Tongue (tissue), 2 donors: ENCODE measurements around the gene RIPOR1. TPM values are rescaled to one million over a fixed set of nuclear protein-coding genes. Genes with fewer than 3 reads are reported as not detected.

ENCODE experiments used
- small RNA-seq: library from RNA; depleted of rRNA; stranded (forward); fragments of <200 nt; gene quantifications from one replicate; pipeline ENCODE3, GENCODE V24; 2014; ENCODE audit warnings: low replicate concordance
- total RNA-seq: library from RNA; depleted of rRNA; stranded (reverse); fragments of >200 nt; gene quantifications from one replicate; pipeline ENCODE4 v1.2.3, GENCODE V29; 2014

Gene RIPOR1
- total RNA-seq, 1 donor from 2014 or later, result 50.5 TPM

Small RNA genes within 50 kb of the gene (small RNA-seq; reads per million reads assigned to genes)
- not detected for gene AC027682.3

Other genes starting within 250 kb of the RIPOR1 start
- gene PLEKHG4, start 249.3 kb upstream of the RIPOR1 start, total RNA-seq, result 21.0 TPM
- 0.10 TPM for gene KCTD19, start 202.1 kb upstream of the RIPOR1 start, total RNA-seq
- 0.41 TPM for gene LRRC36, start 202.0 kb upstream of the RIPOR1 start, total RNA-seq
- 135 TPM for gene TPPP3, start 135.3 kb upstream of the RIPOR1 start, total RNA-seq
- gene ZDHHC1, start 112.4 kb upstream of the RIPOR1 start, total RNA-seq, result 14.2 TPM
- 7.8 TPM for gene HSD11B2, start 97.7 kb upstream of the RIPOR1 start, total RNA-seq
- 90.3 TPM for gene ATP6V0D1, start 47.7 kb upstream of the RIPOR1 start, total RNA-seq
- gene AGRP, start 45.3 kb upstream of the RIPOR1 start, total RNA-seq, result not detected
- gene CTCF, start 33.7 kb downstream of the RIPOR1 start, total RNA-seq, result 40.0 TPM
- gene CARMIL2, start 116.3 kb downstream of the RIPOR1 start, total RNA-seq, result 2.3 TPM
- gene ACD, start 131.4 kb downstream of the RIPOR1 start, total RNA-seq, result 7.3 TPM
- gene PARD6A, start 132.1 kb downstream of the RIPOR1 start, total RNA-seq, result 2.2 TPM
- gene ENKD1, start 137.9 kb downstream of the RIPOR1 start, total RNA-seq, result 13.6 TPM
- gene C16orf86, start 138.0 kb downstream of the RIPOR1 start, total RNA-seq, result 3.4 TPM
- 12.5 TPM for gene GFOD2, start 190.5 kb downstream of the RIPOR1 start, total RNA-seq